H1 (cell line): ENCODE results near the gene ACMSD. TPM values are rescaled to one million over a fixed set of nuclear protein-coding genes. Genes with fewer than 3 reads are reported as not detected.

Experiments
- CTCF ChIA-PET: fragments of 300-600 bp; sonication (Branson Sonifier 250); formaldehyde crosslinking; loops from one replicate; lab custom pipeline; 2021; ENCODE audit not compliant: partially characterized antibody; lab: Charles Lee
- POLR2A ChIA-PET: fragments of 300-600 bp; sonication (Branson Sonifier 250); formaldehyde crosslinking; loops from one replicate; lab custom pipeline; 2021; ENCODE audit warnings: inconsistent platforms; ENCODE audit not compliant: partially characterized antibody; lab: Charles Lee
- DNase-seq, 2 experiments: peaks; one replicate each; pipeline versions ENCODE4 v3.0.0 to v3.0.0-alpha.2; 2010 to 2022; ENCODE audit warnings: low spot score in 2 of 2, low read depth in 1 of 2, mixed read lengths in 1 of 2
- FAIRE-seq: peaks from 2 replicates; lab custom pipeline; 2011; peaks lifted over from hg19 to GRCh38; lab: Jason Lieb, UNC
- H2AFZ ChIP-seq: 2 replicates; pipeline ENCODE4 v1.8.1; 2012; ENCODE audit warnings: low read length, inconsistent platforms
- H2AK5ac ChIP-seq: 2 replicates; pipeline ENCODE4 v1.6.1; 2013; ENCODE audit warnings: low read depth, low read length
- H2BK120ac ChIP-seq: replicated peaks from 2 replicates; pipeline ENCODE3; 2013; ENCODE audit warnings: low read depth, low read length, inconsistent platforms
- H2BK12ac ChIP-seq: 2 replicates; pipeline ENCODE4 v1.6.1; 2013; ENCODE audit warnings: low read depth, low read length
- H2BK15ac ChIP-seq: 2 replicates; pipeline ENCODE4 v1.6.1; 2013; ENCODE audit warnings: low read length
- H2BK20ac ChIP-seq: 2 replicates; pipeline ENCODE4 v1.6.1; 2013; ENCODE audit warnings: low read length
- H2BK5ac ChIP-seq: 2 replicates; pipeline ENCODE4 v1.6.1; 2013; ENCODE audit warnings: low read depth, low read length
- H3K14ac ChIP-seq: 2 replicates; pipeline ENCODE4 v1.6.1; 2013; ENCODE audit warnings: inconsistent platforms; ENCODE audit not compliant: insufficient read length
- H3K18ac ChIP-seq: 2 replicates; pipeline ENCODE4 v1.6.1; 2013; ENCODE audit warnings: low read length; ENCODE audit errors: extremely low read depth
- H3K23ac ChIP-seq: 2 replicates; pipeline ENCODE4 v1.6.1; 2013; ENCODE audit warnings: inconsistent platforms; ENCODE audit not compliant: insufficient read length
- H3K23me2 ChIP-seq: 2 replicates; pipeline ENCODE4 v1.6.1; 2013; ENCODE audit warnings: low read depth, low read length
- H3K27ac ChIP-seq: 2 replicates; pipeline ENCODE4 v1.6.1; 2011; ENCODE audit warnings: low read depth, low read length, inconsistent platforms
- H3K27me3 ChIP-seq, 4 experiments: replicated peaks in 1 of 4; 1 replicate in 1 of 4; 2 replicates in 3 of 4; pipeline versions ENCODE4 v1.6.1 to v1.8.1; 2011 to 2013; ENCODE audit warnings: low read length in 3 of 4, mild to moderate bottlenecking in 3 of 4, inconsistent platforms in 2 of 4, mixed read lengths in 2 of 4, moderate library complexity in 1 of 4; ENCODE audit not compliant: control insufficient read depth in 3 of 4, insufficient read depth in 3 of 4; ENCODE audit errors: extremely low read depth in 1 of 4
- H3K36me3 ChIP-seq, 4 experiments: 2 replicates each; pipeline versions ENCODE4 v1.6.1 to v1.8.1; 2011 to 2013; ENCODE audit warnings: mild to moderate bottlenecking in 4 of 4, low read length in 3 of 4, moderate library complexity in 2 of 4, control low read depth in 1 of 4, inconsistent platforms in 1 of 4; ENCODE audit not compliant: insufficient read depth in 4 of 4, control insufficient read depth in 2 of 4
- H3K4ac ChIP-seq: replicated peaks from 2 replicates; pipeline ENCODE3; 2013; ENCODE audit warnings: low read length, low read depth, mixed read lengths, inconsistent platforms; ENCODE audit not compliant: insufficient read length
- H3K4me1 ChIP-seq, 4 experiments: replicated peaks in 1 of 4; 1 replicate in 1 of 4; 2 replicates in 3 of 4; pipeline versions ENCODE4 v1.6.1 to v1.8.1; 2011 to 2013; ENCODE audit warnings: low read length in 3 of 4, inconsistent platforms in 2 of 4, mixed read lengths in 1 of 4; ENCODE audit not compliant: insufficient read depth in 4 of 4, control insufficient read depth in 3 of 4
- H3K4me2 ChIP-seq, 2 experiments: 2 replicates each; pipeline versions ENCODE4 v1.6.1 to v1.8.1; 2011 to 2013; ENCODE audit warnings: low read depth in 2 of 2, low read length in 2 of 2, control low read depth in 1 of 2, inconsistent platforms in 1 of 2, mild to moderate bottlenecking in 1 of 2; ENCODE audit not compliant: insufficient read depth in 1 of 2
- H3K4me3 ChIP-seq, 4 experiments: fragments of 200-600, 300-600 bp in 1 of 4; sonication (generic), shearing (Covaris generic), sonication (Bioruptor Twin) in 1 of 4; 2 replicates each; pipeline versions ENCODE4 v1.5.1 to v1.8.1; 2011 to 2016; ENCODE audit warnings: low read length in 4 of 4, low read depth in 3 of 4, control low read depth in 2 of 4, inconsistent platforms in 2 of 4, mild to moderate bottlenecking in 2 of 4, mixed read lengths in 1 of 4, moderate library complexity in 1 of 4; ENCODE audit not compliant: insufficient read depth in 2 of 4; ENCODE audit errors: extremely low read depth in 1 of 4
- H3K56ac ChIP-seq: replicated peaks from 2 replicates; pipeline ENCODE3; 2013; ENCODE audit warnings: low read depth, mild to moderate bottlenecking, mixed read lengths, low read length, inconsistent platforms; ENCODE audit not compliant: insufficient read length
- H3K79me1 ChIP-seq: 2 replicates; pipeline ENCODE4 v1.6.1; 2013; ENCODE audit warnings: low read depth, low read length, control low read depth
- H3K79me2 ChIP-seq, 2 experiments: 2 replicates each; pipeline versions ENCODE4 v1.6.1 to v1.8.1; 2012 to 2013; ENCODE audit warnings: low read length in 2 of 2, mild to moderate bottlenecking in 2 of 2, inconsistent platforms in 1 of 2; ENCODE audit not compliant: insufficient read depth in 2 of 2, control insufficient read depth in 1 of 2
- H3K9ac ChIP-seq, 4 experiments: replicated peaks in 1 of 4; 1 replicate in 1 of 4; 2 replicates in 3 of 4; pipeline versions ENCODE4 v1.6.1 to v1.8.1; 2011 to 2013; ENCODE audit warnings: low read depth in 3 of 4, low read length in 3 of 4, control low read depth in 2 of 4, mild to moderate bottlenecking in 2 of 4, moderate library complexity in 2 of 4, inconsistent platforms in 1 of 4; ENCODE audit errors: extremely low read depth in 1 of 4
- H3K9me3 ChIP-seq, 2 experiments: 2 replicates each; pipeline versions ENCODE4 v1.6.1 to v1.8.1; 2012 to 2013; ENCODE audit warnings: mild to moderate bottlenecking in 2 of 2, moderate library complexity in 2 of 2, control low read depth in 1 of 2, inconsistent platforms in 1 of 2, low read depth in 1 of 2, low read length in 1 of 2, mixed read lengths in 1 of 2; ENCODE audit not compliant: insufficient read depth in 2 of 2
- H4K20me1 ChIP-seq, 2 experiments: replicated peaks in 1 of 2; 2 replicates each; pipeline versions ENCODE3 to v1.8.1; 2011 to 2013; ENCODE audit warnings: inconsistent platforms in 2 of 2, low read length in 2 of 2, mild to moderate bottlenecking in 1 of 2; ENCODE audit not compliant: insufficient read depth in 2 of 2, control insufficient read depth in 1 of 2
- H4K5ac ChIP-seq: 2 replicates; pipeline ENCODE4 v1.6.1; 2013; ENCODE audit warnings: low read length, low read depth, mixed read lengths, inconsistent platforms; ENCODE audit not compliant: insufficient read length
- H4K8ac ChIP-seq: 2 replicates; pipeline ENCODE4 v1.8.0; 2013; ENCODE audit warnings: mild to moderate bottlenecking, moderate library complexity, low read length, inconsistent platforms; ENCODE audit not compliant: insufficient read depth; ENCODE audit errors: extremely low read depth
- H4K91ac ChIP-seq: replicated peaks from 2 replicates; pipeline ENCODE3; 2013; ENCODE audit warnings: low read length, mixed read lengths, inconsistent platforms; ENCODE audit not compliant: insufficient read length
- E2F6 ChIP-seq: IDR thresholded peaks from 2 replicates; pipeline ENCODE4 v1.6.1; 2012; ENCODE audit warnings: inconsistent platforms
- EGR1 ChIP-seq: IDR thresholded peaks from 2 replicates; pipeline ENCODE4 v1.6.1; 2011; ENCODE audit warnings: low read depth, low read length, borderline replicate concordance
- FOSL1 ChIP-seq: IDR thresholded peaks from 2 replicates; pipeline ENCODE4 v1.6.1; 2011; ENCODE audit warnings: mild to moderate bottlenecking, low read depth, low read length, moderate library complexity; ENCODE audit not compliant: insufficient read depth
- GABPA ChIP-seq: IDR thresholded peaks from 2 replicates; pipeline ENCODE4 v1.6.1; 2011; ENCODE audit warnings: mild to moderate bottlenecking, low read length, moderate library complexity, borderline replicate concordance; ENCODE audit not compliant: insufficient read depth
- KDM4A ChIP-seq: IDR thresholded peaks from one replicate; pipeline ENCODE4 v1.7.1; 2012; ENCODE audit warnings: low read depth, mild to moderate bottlenecking, moderate library complexity, low read length, inconsistent platforms; ENCODE audit not compliant: severe bottlenecking
- POU5F1 ChIP-seq: IDR thresholded peaks from 2 replicates; pipeline ENCODE4 v1.6.1; 2011; ENCODE audit warnings: low read depth, mild to moderate bottlenecking, low read length, moderate library complexity
- SP1 ChIP-seq: IDR thresholded peaks from 2 replicates; pipeline ENCODE4 v1.6.1; 2011; ENCODE audit warnings: low read depth, low read length
- TBP ChIP-seq: IDR thresholded peaks from 2 replicates; pipeline ENCODE4 v1.6.1; 2011; ENCODE audit warnings: low read depth, low read length, improper control_type of control experiment
- YY1 ChIP-seq: IDR thresholded peaks from 2 replicates; pipeline ENCODE4 v1.6.1; 2011; ENCODE audit warnings: low read depth, mild to moderate bottlenecking, low read length
- WGBS, 2 experiments: shearing (Covaris generic) in 1 of 2; methylation state at CpG; one replicate each; pipeline versions ENCODE4 v1.1.6 to v1.1.7; 2013 to 2015; ENCODE audit warnings: low lambda C conversion rate in 2 of 2, mixed read lengths in 2 of 2, inconsistent platforms in 1 of 2, low coverage in 1 of 2, missing lambda C conversion rate in 1 of 2; ENCODE audit not compliant: insufficient replicate concordance in 2 of 2, insufficient coverage in 1 of 2, insufficient read length in 1 of 2; ENCODE audit errors: extremely low coverage in 1 of 2, missing lambda C conversion rate in 1 of 2; 5-methylcytosine and 5-hydroxymethylcytosine counted together
- polyA plus RNA-seq, 7 experiments: library from polyadenylated mRNA; depleted of rRNA in 3 of 7; stranded (reverse) in 5 of 7; unstranded in 2 of 7; fragments of >200 nt in 5 of 7; fragments of 200-250 nt in 2 of 7; gene quantifications; 1 replicate in 5 of 7; 2 replicates in 1 of 7; 4 replicates in 1 of 7; pipeline versions ENCODE4 v1.2.1 to v1.2.3, GENCODE V29; 2011 to 2013; ENCODE audit warnings: missing spikeins in 2 of 7, mixed read lengths in 2 of 7
- total RNA-seq: library from RNA; stranded (reverse); fragmentation: NEBNext Ultra II Directional; extraction: Animal tissue kit (Norgen Biotek cat#: 25700); gene quantifications from 2 replicates; pipeline ENCODE4 v1.2.1, GENCODE V29; 2021
- TF ChIP-seq, protein P1 (sequence below), 3 experiments: IDR thresholded peaks; 1 replicate in 2 of 3; 2 replicates in 1 of 3; pipeline versions ENCODE4 v1.5.1 to v1.6.1; 2011; ENCODE audit warnings: low read length in 3 of 3, mild to moderate bottlenecking in 3 of 3, inconsistent platforms in 2 of 3, low read depth in 1 of 3, moderate library complexity in 1 of 3; ENCODE audit not compliant: insufficient read depth in 1 of 3; ENCODE audit errors: control extremely low read depth in 1 of 3

The ACMSD gene
- total and polyA plus RNA-seq, 2 of the 8 experiments (the other 6 are each of a cell fraction or from before 2014, with no cell fraction given), result not detected

- no peak overlapping the region for H3K14ac ChIP-seq
- WGBS, 2 experiments, result 92% methylated on average over 2 of the region's 2 CpGs; no CpG with 5 or more reads in 1 of the 2 experiments
- CTCF ChIA-PET, result interaction anchor here (1.3 to 2.4 kb wide), 3 partner anchors 10 to 340 kb away, joined by 4 to 11 read pairs (median 6); no protein-coding TSS in a partner anchor
- no peak for TF ChIP-seq SP1
- no peak for TF ChIP-seq E2F6
- no peak for TF ChIP-seq GABPA
- no peak for TF ChIP-seq YY1
- no peak for TF ChIP-seq KDM4A
- TF ChIP-seq, protein P1, sequence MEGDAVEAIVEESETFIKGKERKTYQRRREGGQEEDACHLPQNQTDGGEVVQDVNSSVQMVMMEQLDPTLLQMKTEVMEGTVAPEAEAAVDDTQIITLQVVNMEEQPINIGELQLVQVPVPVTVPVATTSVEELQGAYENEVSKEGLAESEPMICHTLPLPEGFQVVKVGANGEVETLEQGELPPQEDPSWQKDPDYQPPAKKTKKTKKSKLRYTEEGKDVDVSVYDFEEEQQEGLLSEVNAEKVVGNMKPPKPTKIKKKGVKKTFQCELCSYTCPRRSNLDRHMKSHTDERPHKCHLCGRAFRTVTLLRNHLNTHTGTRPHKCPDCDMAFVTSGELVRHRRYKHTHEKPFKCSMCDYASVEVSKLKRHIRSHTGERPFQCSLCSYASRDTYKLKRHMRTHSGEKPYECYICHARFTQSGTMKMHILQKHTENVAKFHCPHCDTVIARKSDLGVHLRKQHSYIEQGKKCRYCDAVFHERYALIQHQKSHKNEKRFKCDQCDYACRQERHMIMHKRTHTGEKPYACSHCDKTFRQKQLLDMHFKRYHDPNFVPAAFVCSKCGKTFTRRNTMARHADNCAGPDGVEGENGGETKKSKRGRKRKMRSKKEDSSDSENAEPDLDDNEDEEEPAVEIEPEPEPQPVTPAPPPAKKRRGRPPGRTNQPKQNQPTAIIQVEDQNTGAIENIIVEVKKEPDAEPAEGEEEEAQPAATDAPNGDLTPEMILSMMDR (IDR thresholded peaks at IDR 0.05; ENCODE audit: control extremely low read depth in 1 of 3, insufficient read depth in 1 of 3, low read depth in 1 of 3, low read length in 3 of 3), result no peak
- TF ChIP-seq FOSL1, result no peak
- no peak for TF ChIP-seq POU5F1
- TF ChIP-seq EGR1, result no peak
- no peak for TF ChIP-seq TBP
Observed at GRCh38 chr2:134800341-134800740, 38.1 kb upstream of the ACMSD start.

More at GRCh38 chr2:134800341-134800740, 38.1 kb upstream of the ACMSD start:
- Histone ChIP-seq H3K27ac (no peak overlapping the region), H3K36me3 (no peaks in the 10 kb centered on the region), H3K79me1 (no peaks in the 10 kb centered on the region), H3K9ac (no peak overlapping the region), H3K4me3 (no peak overlapping the region), H3K27me3 (no peaks in the 10 kb centered on the region), H2BK12ac (no peak overlapping the region), H3K18ac (no peak overlapping the region), H3K4ac (no peak overlapping the region), H3K4me2 (no peak overlapping the region), H2BK5ac (no peak overlapping the region), H4K20me1 (no peaks in the 10 kb centered on the region), H3K56ac (no peak overlapping the region), H3K23ac (no peak overlapping the region), H3K79me2 (no peaks in the 10 kb centered on the region), H2BK20ac (no peak overlapping the region), H4K5ac (no peak overlapping the region), H3K9me3 (peaks cover 11 to 18% of the 10 kb centered on the region in 2 experiments), H3K4me1 (no peaks in the 10 kb centered on the region), H2BK15ac (no peak overlapping the region), H2BK120ac (no peak overlapping the region), H2AK5ac (no peak overlapping the region), H4K8ac (no peak overlapping the region), H4K91ac (no peak overlapping the region), H3K23me2 (no peaks in the 10 kb centered on the region), H2AFZ (no peak overlapping the region)
- no peak for FAIRE-seq
- DNase-seq, result no peak
- POLR2A ChIA-PET, result no interaction called here
